ENCODE data around the gene SSNA1. TPM values are rescaled to one million over a fixed set of nuclear protein-coding genes. Genes with fewer than 3 reads are reported as not detected.

SSNA1 gene
- total RNA-seq, 1 donor from 2014 or later = 52.7 TPM

GRCh38 chr9:137160716-137161557 is 27.5 kb upstream of the SSNA1 start:
- H4K20me1 ChIP-seq (ENCODE audit: insufficient read depth, low read length) = no peaks in the 10 kb centered on the region
- Mint-ChIP-seq H3K4me1 (ENCODE audit: low read depth, unreplicated experiment) (peaks cover 2% of the 10 kb centered on the region), H3K27ac (ENCODE audit: unreplicated experiment) (no peak overlapping the region), H3K36me3 (ENCODE audit: low read depth, unreplicated experiment) (no peaks in the 10 kb centered on the region), H3K9me3 (ENCODE audit: unreplicated experiment) (no peaks in the 10 kb centered on the region), H3K27me3 (ENCODE audit: low read depth, unreplicated experiment) (peaks cover 65% of the 10 kb centered on the region), H3K4me3 (ENCODE audit: unreplicated experiment) (no peak overlapping the region)
- no peaks in the 10 kb centered on the region for H3K36me3 ChIP-seq (ENCODE audit: insufficient read depth, low read length)
- H3K9ac ChIP-seq (ENCODE audit: low read length) = no peak overlapping the region
- H3K4me1 ChIP-seq (ENCODE audit: insufficient read depth, low read length) = peaks cover 4% of the 10 kb centered on the region
- no peak overlapping the region for H3K4me3 ChIP-seq (ENCODE audit: insufficient read depth, low read depth, low read length)
- no peak overlapping the region for H2AFZ ChIP-seq (ENCODE audit: low read depth, low read length)
- H3K27ac ChIP-seq (ENCODE audit: low read depth, low read length) = no peak overlapping the region
- TF ChIP-seq CTCF (IDR thresholded peaks at IDR 0.05; ENCODE audit: insufficient read depth, low read depth, low read length) (no peak), EZH2 (IDR thresholded peaks at IDR 0.05; ENCODE audit: insufficient read depth, low read length) (peak; percentile 56)
- peaks cover 39% of the 10 kb centered on the region for H3K27me3 ChIP-seq (ENCODE audit: insufficient read depth, low read length)
- FAIRE-seq = no peak
- DNase-seq (ENCODE audit: low read depth) = no peak
- H3K4me2 ChIP-seq (ENCODE audit: low read length) = no peak overlapping the region
- H3K9me3 ChIP-seq (ENCODE audit: insufficient read depth, low read depth, low read length) = no peaks in the 10 kb centered on the region
- H3K79me2 ChIP-seq (ENCODE audit: insufficient read depth, low read length) = no peaks in the 10 kb centered on the region

- Histone ChIP-seq H3K79me2 (ENCODE audit: insufficient read depth, low read length) (no peaks in the 10 kb centered on the region), H3K27ac (ENCODE audit: low read depth, low read length) (no peak overlapping the region), H3K4me3 (ENCODE audit: insufficient read depth, low read depth, low read length) (no peak overlapping the region), H3K4me1 (ENCODE audit: insufficient read depth, low read length) (peaks cover 4% of the 10 kb centered on the region), H4K20me1 (ENCODE audit: insufficient read depth, low read length) (no peaks in the 10 kb centered on the region), H3K36me3 (ENCODE audit: insufficient read depth, low read length) (no peaks in the 10 kb centered on the region), H3K27me3 (ENCODE audit: insufficient read depth, low read length) (peaks cover 45% of the 10 kb centered on the region), H2AFZ (ENCODE audit: low read depth, low read length) (no peak overlapping the region), H3K9me3 (ENCODE audit: insufficient read depth, low read depth, low read length) (no peaks in the 10 kb centered on the region), H3K9ac (ENCODE audit: low read length) (no peak overlapping the region), H3K4me2 (ENCODE audit: low read length) (no peak overlapping the region)
- Mint-ChIP-seq H3K4me3 (ENCODE audit: unreplicated experiment) (no peak overlapping the region), H3K27ac (ENCODE audit: unreplicated experiment) (no peak overlapping the region), H3K27me3 (ENCODE audit: low read depth, unreplicated experiment) (peaks cover 66% of the 10 kb centered on the region), H3K36me3 (ENCODE audit: low read depth, unreplicated experiment) (no peaks in the 10 kb centered on the region), H3K4me1 (ENCODE audit: low read depth, unreplicated experiment) (peaks cover 2% of the 10 kb centered on the region), H3K9me3 (ENCODE audit: unreplicated experiment) (no peaks in the 10 kb centered on the region)
- DNase-seq (ENCODE audit: low read depth) (no peak), FAIRE-seq (no peak)
- TF ChIP-seq EZH2 (IDR thresholded peaks at IDR 0.05; ENCODE audit: insufficient read depth, low read length) = peak; percentile 33
- no peak for TF ChIP-seq CTCF (IDR thresholded peaks at IDR 0.05; ENCODE audit: insufficient read depth, low read depth, low read length)
Observed at GRCh38 chr9:137161558-137162486, 26.7 kb upstream of the SSNA1 start.
